Osteocyte (in vitro differentiated cells): ENCODE measurements around the gene MRPL14. TPM values are rescaled to one million over a fixed set of nuclear protein-coding genes. Genes with fewer than 3 reads are reported as not detected.
"Not testable (repeated sequence)": the region's sequence is repeated elsewhere in the genome, so short reads cannot be mapped to it uniquely, and the experiment has no call there.

Experiments used
- DNase-seq: peaks from one replicate; pipeline ENCODE4 v3.0.0; 2021; ENCODE audit warnings: mixed read lengths; ENCODE audit not compliant: unreplicated experiment; ENCODE audit errors: extremely low spot score
- H3K27ac Mint-ChIP-seq: one replicate; pipeline ENCODE4 v1.8.0; 2021; ENCODE audit warnings: mild to moderate bottlenecking, mixed read lengths; ENCODE audit not compliant: unreplicated experiment
- H3K27me3 Mint-ChIP-seq: one replicate; pipeline ENCODE4 v1.8.0; 2021; ENCODE audit warnings: mixed read lengths; ENCODE audit not compliant: unreplicated experiment
- H3K36me3 Mint-ChIP-seq: one replicate; pipeline ENCODE4 v1.8.0; 2021; ENCODE audit warnings: mixed read lengths; ENCODE audit not compliant: unreplicated experiment
- H3K4me1 Mint-ChIP-seq: one replicate; pipeline ENCODE4 v1.8.0; 2021; ENCODE audit warnings: mixed read lengths; ENCODE audit not compliant: unreplicated experiment
- H3K4me3 Mint-ChIP-seq: one replicate; pipeline ENCODE4 v1.8.0; 2021; ENCODE audit warnings: mild to moderate bottlenecking, moderate library complexity, mixed read lengths; ENCODE audit not compliant: unreplicated experiment
- H3K9me3 Mint-ChIP-seq: one replicate; pipeline ENCODE4 v1.8.0; 2021; ENCODE audit warnings: mixed read lengths; ENCODE audit not compliant: unreplicated experiment
- CTCF ChIP-seq: fragments of 200-600 bp; sonication (generic); IDR thresholded peaks from 2 replicates; pipeline ENCODE4 v1.5.0; 2021; ENCODE audit warnings: antibody characterized with exemption, mild to moderate bottlenecking, moderate library complexity
- total RNA-seq: library from RNA; stranded (reverse); gene quantifications from 2 replicates; pipeline ENCODE4 v1.2.1, GENCODE V29; 2021

Gene MRPL14
- total RNA-seq, 1 donor from 2014 or later: 36.5 TPM

DNA sequence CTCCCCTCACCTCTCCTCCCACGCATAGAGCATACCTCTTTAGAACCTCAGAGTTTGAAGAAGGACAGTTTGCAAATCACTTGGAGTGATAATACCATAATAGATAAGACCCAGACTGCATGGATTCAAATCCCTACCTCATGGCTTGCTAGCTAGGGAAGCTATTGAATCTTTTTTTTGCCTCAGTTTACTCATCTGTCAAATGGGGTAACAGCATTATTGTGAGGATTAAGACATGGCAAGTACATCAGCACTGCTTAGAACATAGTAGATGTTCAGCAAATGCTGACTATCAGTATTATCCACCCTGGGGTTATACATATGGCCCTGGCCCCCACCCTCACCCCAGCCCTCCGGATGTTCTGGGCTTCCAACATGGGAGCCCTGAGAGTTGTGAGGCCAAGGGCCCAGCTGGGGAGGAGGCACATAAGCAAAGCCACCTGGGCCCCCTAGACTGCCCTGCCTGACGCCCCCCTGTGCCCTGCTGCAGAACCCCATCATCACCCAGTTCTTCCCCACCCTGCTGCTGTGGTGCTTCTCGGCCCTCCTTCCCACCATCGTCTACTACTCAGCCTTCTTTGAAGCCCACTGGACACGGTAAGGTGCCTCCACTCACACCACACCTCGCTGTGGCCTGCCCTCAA lies 22.2 kb upstream of the MRPL14 start:
- DNase-seq: no peak
- Mint-ChIP-seq H3K36me3 (peaks cover 19% of the 10 kb centered on the region), H3K4me3 (no peak overlapping the region), H3K27me3 (no peaks in the 10 kb centered on the region), H3K4me1 (no peaks in the 10 kb centered on the region), H3K9me3 (no peaks in the 10 kb centered on the region), H3K27ac (no peak overlapping the region)
- TF ChIP-seq CTCF: no peak

- no peaks in the 10 kb centered on the region for H3K9me3 Mint-ChIP-seq
- H3K4me3 Mint-ChIP-seq: no peak overlapping the region
- no peak overlapping the region for H3K27ac Mint-ChIP-seq
- H3K36me3 Mint-ChIP-seq: peaks cover 24% of the 10 kb centered on the region
- no peak for TF ChIP-seq CTCF
- H3K4me1 Mint-ChIP-seq: no peaks in the 10 kb centered on the region
- DNase-seq: no peak
- no peaks in the 10 kb centered on the region for H3K27me3 Mint-ChIP-seq
These were observed 21.1 kb upstream of the MRPL14 start for GRCh38 chr6:44148306-44148705.

DNA sequence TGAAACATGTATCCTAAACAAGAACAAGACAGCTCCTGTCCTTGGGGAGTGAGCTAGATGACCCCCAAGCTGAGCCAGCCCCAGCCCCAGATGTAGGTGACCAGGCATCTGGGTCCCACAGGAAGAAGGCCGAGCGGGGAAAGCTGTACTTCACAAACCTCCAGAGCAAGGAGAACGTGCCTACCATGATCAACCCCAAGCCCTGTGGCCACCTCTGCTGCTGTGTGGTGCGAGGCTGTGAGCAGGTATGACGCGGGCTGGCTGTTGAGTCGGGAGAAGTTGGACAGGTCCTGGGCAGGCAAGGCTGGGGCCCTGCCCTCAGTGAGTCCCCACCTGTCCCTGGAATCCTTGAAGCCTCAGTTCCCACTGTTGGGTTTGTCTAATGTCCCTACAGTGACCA lies 20.0 kb upstream of the MRPL14 start:
- Mint-ChIP-seq H3K36me3 (peaks cover 26% of the 10 kb centered on the region), H3K27me3 (no peaks in the 10 kb centered on the region), H3K4me3 (no peak overlapping the region), H3K9me3 (no peaks in the 10 kb centered on the region), H3K4me1 (no peaks in the 10 kb centered on the region), H3K27ac (no peak overlapping the region)
- no peak for DNase-seq
- TF ChIP-seq CTCF: no peak

- no peak for DNase-seq
- no peaks in the 10 kb centered on the region for H3K27me3 Mint-ChIP-seq
- no peaks in the 10 kb centered on the region for H3K9me3 Mint-ChIP-seq
- H3K36me3 Mint-ChIP-seq: peaks cover 26% of the 10 kb centered on the region
- H3K27ac Mint-ChIP-seq: no peak overlapping the region
- H3K4me3 Mint-ChIP-seq: no peak overlapping the region
- H3K4me1 Mint-ChIP-seq: no peaks in the 10 kb centered on the region
- TF ChIP-seq CTCF: no peak
These were observed 19.4 kb upstream of the MRPL14 start for GRCh38 chr6:44146685-44147084.

- Mint-ChIP-seq H3K36me3 (peaks cover 32% of the 10 kb centered on the region), H3K4me1 (no peaks in the 10 kb centered on the region), H3K27me3 (no peaks in the 10 kb centered on the region), H3K4me3 (no peak overlapping the region), H3K27ac (no peak overlapping the region), H3K9me3 (no peaks in the 10 kb centered on the region)
- DNase-seq: no peak
- TF ChIP-seq CTCF: no peak
These were observed 18.6 kb upstream of the MRPL14 start for GRCh38 chr6:44145839-44146238.

- not testable (repeated sequence) for DNase-seq, H3K27ac Mint-ChIP-seq, H3K4me3 Mint-ChIP-seq, H3K9me3 Mint-ChIP-seq, H3K4me1 Mint-ChIP-seq, H3K27me3 Mint-ChIP-seq
- peaks cover 39% of the 10 kb centered on the region for H3K36me3 Mint-ChIP-seq
These were observed 17.3 kb upstream of the MRPL14 start for GRCh38 chr6:44144536-44144935.
